Measurements from ENCODE around the gene NFATC4. TPM values are rescaled to one million over a fixed set of nuclear protein-coding genes. Genes with fewer than 3 reads are reported as not detected.

NFATC4 gene
- total and polyA plus RNA-seq, 2 donors: 41.8 to 136 TPM

GRCh38 chr14:24332268-24332993 lies 35.6 kb upstream of the NFATC4 start:
- no peak overlapping the region for H3K4me3 ChIP-seq (ENCODE audit: low read depth, low read length)
- H3K36me3 ChIP-seq (ENCODE audit: insufficient read depth): peaks cover 3% of the 10 kb centered on the region
- H3K27ac ChIP-seq (ENCODE audit: low read depth): no peak overlapping the region
- DNase-seq (ENCODE audit: extremely low spot score): no peak
- 16% methylated on average over 56 of the region's 56 CpGs for WGBS
- H3K4me1 ChIP-seq (ENCODE audit: insufficient read depth): no peaks in the 10 kb centered on the region

GRCh38 chr14:24334431-24335291 lies 33.3 kb upstream of the NFATC4 start, which contains the start of gene ADCY4:
Gene ADCY4, minus strand, starts transcription at chr14:24335071. Its CDS starts 419 bp downstream, at chr14:24334652.
- H3K4me1 ChIP-seq (ENCODE audit: insufficient read depth): no peaks in the 10 kb centered on the region
- peaks cover 3% of the 10 kb centered on the region for H3K36me3 ChIP-seq (ENCODE audit: insufficient read depth)
- no peak for DNase-seq (ENCODE audit: extremely low spot score)
- H3K27ac ChIP-seq (ENCODE audit: low read depth): no peak within 1 kb of the TSS
- H3K4me3 ChIP-seq (ENCODE audit: low read depth, low read length): peak within 1 kb of the TSS; percentile 39
- 4% methylated on average over 65 of the region's 65 CpGs for WGBS

GRCh38 chr14:24335461-24336171 lies 32.4 kb upstream of the NFATC4 start:
- 66% methylated on average over 12 of the region's 12 CpGs for WGBS
- no peak for DNase-seq (ENCODE audit: extremely low spot score)
- Histone ChIP-seq H3K4me1 (ENCODE audit: insufficient read depth) (no peaks in the 10 kb centered on the region), H3K27ac (ENCODE audit: low read depth) (no peak overlapping the region), H3K36me3 (ENCODE audit: insufficient read depth) (peaks cover 3% of the 10 kb centered on the region), H3K4me3 (ENCODE audit: low read depth, low read length) (no peak overlapping the region)

- Histone ChIP-seq H3K4me3 (ENCODE audit: low read depth, low read length) (no peak overlapping the region), H3K36me3 (ENCODE audit: insufficient read depth) (peaks cover 3% of the 10 kb centered on the region), H3K4me1 (ENCODE audit: insufficient read depth) (no peaks in the 10 kb centered on the region), H3K27ac (ENCODE audit: low read depth) (no peak overlapping the region)
- DNase-seq (ENCODE audit: extremely low spot score): no peak
- WGBS: 91% methylated on average over 7 of the region's 7 CpGs
Measured at GRCh38 chr14:24337144-24337823, 30.7 kb upstream of the NFATC4 start.

GRCh38 chr14:24337824-24338175 lies 30.2 kb upstream of the NFATC4 start:
- Histone ChIP-seq H3K27ac (ENCODE audit: low read depth) (no peak overlapping the region), H3K4me1 (ENCODE audit: insufficient read depth) (no peaks in the 10 kb centered on the region), H3K4me3 (ENCODE audit: low read depth, low read length) (no peak overlapping the region), H3K36me3 (ENCODE audit: insufficient read depth) (peaks cover 3% of the 10 kb centered on the region)
- no peak for DNase-seq (ENCODE audit: extremely low spot score)
- WGBS: 94% methylated on average over 8 of the region's 8 CpGs

GRCh38 chr14:24338843-24339242 lies 29.1 kb upstream of the NFATC4 start:
- no peak overlapping the region for H3K27ac ChIP-seq (ENCODE audit: low read depth)

GRCh38 chr14:24339284-24340151 lies 28.5 kb upstream of the NFATC4 start, which contains the start of gene RIPK3:
Gene RIPK3, minus strand, starts transcription at chr14:24339991. Its CDS starts 165 bp downstream, at chr14:24339826.
- 15% methylated on average over 51 of the region's 51 CpGs for WGBS
- no peak within 1 kb of the TSS for H3K27ac ChIP-seq (ENCODE audit: low read depth)
- DNase-seq (ENCODE audit: extremely low spot score): peak; percentile 33
- H3K4me3 ChIP-seq (ENCODE audit: low read depth, low read length): peak within 1 kb of the TSS; percentile 38
- H3K36me3 ChIP-seq (ENCODE audit: insufficient read depth): peaks cover 3% of the 10 kb centered on the region
- no peaks in the 10 kb centered on the region for H3K4me1 ChIP-seq (ENCODE audit: insufficient read depth)

More at GRCh38 chr14:24338843-24339242, 29.1 kb upstream of the NFATC4 start:
- 81% methylated on average over 14 of the region's 14 CpGs for WGBS
- peak overlapping the region; percentile 38 for H3K4me3 ChIP-seq (ENCODE audit: low read depth, low read length)
- no peak for DNase-seq (ENCODE audit: extremely low spot score)
- peaks cover 3% of the 10 kb centered on the region for H3K36me3 ChIP-seq (ENCODE audit: insufficient read depth)
- H3K4me1 ChIP-seq (ENCODE audit: insufficient read depth): no peaks in the 10 kb centered on the region

- WGBS: 98% methylated on average over 1 of the region's 1 CpG
- Histone ChIP-seq H3K4me1 (ENCODE audit: insufficient read depth) (no peaks in the 10 kb centered on the region), H3K27ac (ENCODE audit: low read depth) (no peak overlapping the region), H3K4me3 (ENCODE audit: low read depth, low read length) (no peak overlapping the region), H3K36me3 (ENCODE audit: insufficient read depth) (peaks cover 3% of the 10 kb centered on the region)
- no peak for DNase-seq (ENCODE audit: extremely low spot score)
Measured at GRCh38 chr14:24340606-24341005, 27.4 kb upstream of the NFATC4 start.

- DNase-seq (ENCODE audit: extremely low spot score): no peak
Measured at GRCh38 chr14:24342889-24343288, 25.1 kb upstream of the NFATC4 start.

GRCh38 chr14:24343795-24344660 lies 24.0 kb upstream of the NFATC4 start:
- DNase-seq (ENCODE audit: extremely low spot score): no peak
- no peaks in the 10 kb centered on the region for H3K4me1 ChIP-seq (ENCODE audit: insufficient read depth)
- no peak overlapping the region for H3K4me3 ChIP-seq (ENCODE audit: low read depth, low read length)
- no peaks in the 10 kb centered on the region for H3K36me3 ChIP-seq (ENCODE audit: insufficient read depth)
- WGBS: 73% methylated on average over 7 of the region's 7 CpGs
- H3K27ac ChIP-seq (ENCODE audit: low read depth): no peak overlapping the region

More at GRCh38 chr14:24342889-24343288, 25.1 kb upstream of the NFATC4 start:
- Histone ChIP-seq H3K4me1 (ENCODE audit: insufficient read depth) (no peaks in the 10 kb centered on the region), H3K36me3 (ENCODE audit: insufficient read depth) (no peaks in the 10 kb centered on the region), H3K27ac (ENCODE audit: low read depth) (no peak overlapping the region), H3K4me3 (ENCODE audit: low read depth, low read length) (no peak overlapping the region)
- WGBS: 93% methylated on average over 4 of the region's 4 CpGs

GRCh38 chr14:24347134-24347533 lies 20.9 kb upstream of the NFATC4 start:
- DNase-seq (ENCODE audit: extremely low spot score): no peak
- Histone ChIP-seq H3K4me1 (ENCODE audit: insufficient read depth) (no peaks in the 10 kb centered on the region), H3K36me3 (ENCODE audit: insufficient read depth) (no peaks in the 10 kb centered on the region), H3K4me3 (ENCODE audit: low read depth, low read length) (no peak overlapping the region), H3K27ac (ENCODE audit: low read depth) (no peak overlapping the region)
- WGBS: 52% methylated on average over 1 of the region's 1 CpG
